HG02973 (cell line): Measurements from ENCODE around the gene GAS6.
"Not testable (repeated sequence)": the region's sequence is repeated elsewhere in the genome, so short reads cannot be mapped to it uniquely, and the experiment has no call there.

Source experiments
- ATAC-seq: cut with Tn5 transposase; IDR thresholded peaks from one replicate; pipeline ENCODE4 v1.9.1; 2021; ENCODE audit warnings: moderate library complexity; ENCODE audit not compliant: unreplicated experiment

GAS6 gene

DNA sequence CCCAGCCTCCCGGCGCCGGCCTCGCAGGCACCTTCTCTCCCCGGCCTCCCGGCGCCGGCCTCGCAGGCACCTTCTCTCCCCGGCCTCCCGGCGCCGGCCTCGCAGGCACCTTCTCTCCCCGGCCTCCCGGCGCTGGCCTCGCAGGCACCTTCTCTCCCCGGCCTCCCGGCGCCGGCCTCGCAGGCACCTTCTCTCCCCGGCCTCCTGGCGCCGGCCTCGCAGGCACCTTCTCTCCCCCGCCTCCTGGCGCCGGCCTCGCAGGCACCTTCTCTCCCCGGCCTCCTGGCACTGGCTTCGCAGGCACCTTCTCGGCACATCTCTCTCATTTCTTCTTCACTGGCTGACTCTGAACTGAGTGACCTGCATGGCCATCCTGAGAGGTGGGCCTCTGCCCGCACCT, 37.4 kb downstream of the GAS6 start:
- ATAC-seq, result not testable (repeated sequence)

DNA sequence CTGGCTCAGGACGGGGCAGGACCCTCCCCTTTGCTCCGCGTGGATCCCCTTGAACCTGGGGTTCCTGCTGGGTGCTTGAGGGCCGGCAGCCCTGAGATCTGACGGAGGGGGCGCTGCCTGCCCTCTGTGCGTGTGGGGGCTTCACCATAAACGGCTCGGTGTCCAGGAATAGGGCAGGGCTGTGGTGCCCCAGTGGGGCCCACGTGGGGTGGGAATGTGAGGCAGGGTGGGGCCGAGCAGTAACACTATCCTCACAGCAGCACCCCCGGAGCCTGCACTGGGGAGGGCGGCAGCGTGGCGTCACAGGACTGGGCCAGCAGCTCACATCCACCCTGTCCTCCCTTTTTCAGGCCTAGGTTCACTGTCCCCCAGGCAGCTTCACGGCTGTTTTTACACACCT, 38.0 kb downstream of the GAS6 start:
- ATAC-seq, result no peak

GRCh38 chr13:113823771-113824170, 40.1 kb downstream of the GAS6 start:
- ATAC-seq, result no peak

GRCh38 chr13:113822956-113823744, 40.7 kb downstream of the GAS6 start:
- ATAC-seq, result no peak

DNA sequence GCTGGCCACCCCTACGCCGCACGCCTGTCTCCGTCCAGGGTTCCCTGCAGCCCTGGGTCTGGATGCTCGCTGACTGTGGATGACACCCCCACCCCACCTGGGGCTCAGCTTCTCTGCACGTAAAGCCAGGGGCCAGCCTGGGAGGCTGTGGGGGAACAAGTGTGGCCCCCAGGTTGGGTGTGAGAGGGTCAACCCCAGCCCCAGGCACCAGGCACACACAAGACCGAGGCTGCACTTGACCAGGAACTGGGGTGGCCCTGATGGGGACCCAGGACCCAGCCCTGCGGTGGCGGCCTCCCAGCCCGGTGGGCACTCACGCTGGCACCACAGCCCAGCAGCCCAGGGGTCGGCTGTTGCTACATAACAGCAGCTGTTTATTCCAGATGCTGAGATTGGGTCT, 41.6 kb downstream of the GAS6 start:
- no peak for ATAC-seq

DNA sequence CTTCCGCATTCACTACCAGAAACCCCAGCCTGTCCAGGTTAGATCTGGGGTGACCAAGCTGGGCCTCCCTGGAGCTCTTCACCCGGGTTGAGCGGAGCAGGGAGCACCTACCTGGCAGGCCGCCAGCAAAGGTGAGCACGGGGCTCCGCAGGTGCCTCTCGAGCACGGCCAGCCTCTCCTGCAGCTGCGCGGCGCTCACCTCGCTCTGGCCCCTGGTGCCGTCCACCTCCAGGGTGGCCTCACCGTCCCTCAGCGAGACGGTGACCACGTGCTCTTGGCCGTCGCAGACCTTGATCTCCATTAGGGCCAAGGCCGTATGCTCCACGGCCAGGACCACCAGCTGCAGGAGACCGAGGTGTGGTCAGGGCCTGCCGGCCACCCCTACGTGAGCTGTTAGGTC, 42.0 kb downstream of the GAS6 start:
- ATAC-seq, result no peak

DNA sequence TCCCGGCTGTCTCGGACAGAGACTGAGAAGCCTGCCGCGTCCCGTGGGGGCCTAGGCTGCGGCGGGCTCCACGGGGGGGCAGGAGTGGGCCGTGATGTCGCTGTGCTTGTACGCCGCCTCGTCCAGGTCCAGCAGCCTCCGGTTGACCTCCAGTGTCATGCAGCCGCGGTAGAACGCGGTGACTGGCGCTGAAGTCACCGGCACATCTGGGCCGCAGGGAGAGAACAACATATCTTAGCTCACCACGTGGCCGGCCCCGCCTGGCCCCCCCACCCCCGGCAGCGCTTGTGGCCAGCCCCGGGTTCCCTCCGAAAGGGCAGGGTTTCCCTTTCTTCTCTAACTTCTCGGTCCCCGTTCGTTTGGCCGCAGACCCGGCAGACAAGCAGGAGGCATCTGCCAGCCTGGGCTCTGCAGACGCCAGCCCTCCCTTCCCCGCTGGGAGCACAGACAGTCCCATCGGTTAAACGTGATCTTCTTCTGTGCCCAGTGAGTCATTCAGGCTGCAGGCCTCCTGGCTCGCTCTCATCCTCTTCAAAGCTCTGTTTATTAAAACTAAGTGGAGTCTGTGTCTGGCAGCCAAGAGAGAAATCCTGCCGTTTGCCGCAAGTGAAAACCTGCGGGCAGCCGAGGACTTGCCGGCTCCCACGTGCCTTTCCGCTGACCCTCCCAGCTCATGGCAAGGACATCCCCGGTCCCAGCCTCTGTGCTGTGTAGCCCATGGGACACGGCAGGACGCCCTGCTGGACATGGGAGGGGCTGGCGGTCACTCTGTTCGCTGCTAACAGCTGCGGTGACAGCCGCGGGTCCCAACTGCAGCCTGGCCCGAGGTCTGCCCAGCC, 42.8 kb downstream of the GAS6 start:
- no peak for ATAC-seq

DNA sequence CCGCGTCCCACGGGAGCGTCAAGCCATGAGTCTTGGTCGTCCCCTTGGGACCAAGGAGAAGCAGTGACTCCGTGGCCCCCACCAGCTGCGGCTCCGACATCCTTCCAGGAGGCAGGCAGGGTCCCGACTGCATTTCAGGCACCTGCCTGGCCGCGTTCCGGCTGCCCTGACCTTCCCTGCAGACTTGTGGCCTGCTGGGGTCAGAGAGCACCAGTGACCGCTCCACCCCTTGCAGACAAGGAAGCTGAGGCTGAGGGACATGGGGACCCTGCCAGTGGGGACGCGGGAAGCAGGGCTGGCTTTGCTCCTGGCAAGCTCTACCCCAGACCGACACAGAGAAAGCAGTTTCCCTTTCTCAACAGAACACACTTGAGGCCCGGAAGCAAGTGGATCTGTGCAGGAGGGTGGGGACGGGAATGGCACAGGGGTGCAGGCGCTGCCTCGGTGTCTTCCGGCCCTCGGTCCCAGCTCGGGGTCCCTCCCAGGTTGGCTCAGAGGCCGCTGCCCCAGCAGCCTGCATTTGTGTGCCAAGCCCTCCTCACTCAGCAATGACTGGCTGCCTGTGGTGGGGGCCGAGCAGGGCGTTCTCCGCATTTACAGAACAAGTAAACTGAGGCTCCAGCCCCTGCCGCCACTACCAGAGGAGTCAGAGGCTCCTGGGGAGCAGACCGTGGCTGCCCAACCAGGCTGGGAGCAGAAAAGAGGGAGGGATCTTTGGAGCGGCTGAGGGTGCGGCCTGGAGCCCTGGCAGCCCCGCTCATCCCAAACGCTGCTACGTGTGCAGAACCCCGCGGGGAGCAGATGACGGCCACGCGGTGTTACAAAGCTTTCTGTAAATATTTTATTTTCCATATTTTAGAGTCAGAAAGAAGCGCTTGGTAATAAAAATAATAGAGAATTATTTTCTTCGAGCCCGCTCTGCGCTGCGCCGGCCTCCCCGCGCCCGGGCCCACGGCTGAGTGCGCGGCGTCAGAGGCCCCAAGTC, 43.9 kb downstream of the GAS6 start:
- no peak for ATAC-seq

DNA sequence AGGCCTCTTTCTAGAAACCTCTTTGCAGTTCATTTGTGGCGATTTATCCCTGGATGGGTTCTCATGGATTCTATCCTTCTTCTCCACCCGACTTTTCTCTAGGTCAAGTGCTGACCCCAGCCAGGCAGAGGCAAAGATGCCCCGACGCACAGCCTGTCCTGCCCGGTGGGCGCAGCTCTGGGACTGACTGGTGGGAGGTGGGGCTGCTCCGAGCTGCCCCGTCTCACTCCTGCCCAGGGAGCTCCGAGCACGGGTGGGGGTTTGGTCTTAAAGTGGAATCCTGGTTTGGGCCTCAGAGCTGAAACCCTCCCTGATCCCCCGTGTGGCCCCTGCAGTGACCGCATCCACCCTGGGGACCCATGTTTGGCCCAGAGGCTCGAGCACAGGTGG, 44.5 kb downstream of the GAS6 start:
- no peak for ATAC-seq

GRCh38 chr13:113818700-113819295, 45.1 kb downstream of the GAS6 start:
- no peak for ATAC-seq

GRCh38 chr13:113817860-113818691, 45.8 kb downstream of the GAS6 start:
- no peak for ATAC-seq

GRCh38 chr13:113816946-113817859, 46.7 kb downstream of the GAS6 start:
- no peak for ATAC-seq

DNA sequence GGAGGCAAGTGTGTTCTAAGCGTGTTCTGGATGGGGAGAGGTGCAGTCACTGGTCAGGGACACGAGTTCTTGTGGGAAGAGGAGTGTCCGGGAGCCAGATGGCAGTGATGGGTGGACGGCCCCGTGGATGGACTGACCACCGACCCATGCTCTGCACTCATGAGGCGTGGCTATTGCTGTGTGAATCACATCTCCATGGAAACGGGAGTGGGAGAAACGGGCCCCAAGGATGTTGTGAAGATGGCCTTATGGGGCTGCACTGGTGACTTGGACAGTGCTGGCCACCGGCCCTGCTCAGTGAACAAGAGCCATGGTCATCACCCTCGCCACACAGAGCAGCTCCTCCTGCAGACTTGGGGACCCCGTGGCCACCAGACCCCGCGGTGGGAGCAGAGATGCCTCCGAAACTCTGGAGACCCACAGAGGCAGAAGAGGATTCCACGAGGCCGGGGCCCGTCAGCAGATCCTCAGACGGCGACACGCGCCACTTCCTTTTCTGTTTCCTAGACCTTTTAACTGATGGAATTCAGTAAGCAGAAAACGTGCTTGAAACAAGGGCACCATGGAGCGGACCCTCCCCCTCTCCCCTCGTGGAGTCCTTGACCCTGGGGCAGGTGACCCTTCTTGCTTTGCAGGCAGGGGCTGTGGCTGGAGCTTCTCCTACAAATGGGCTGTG, 47.5 kb downstream of the GAS6 start:
- ATAC-seq, result no peak

GRCh38 chr13:113815151-113816058, 48.5 kb downstream of the GAS6 start:
- no peak for ATAC-seq

- ATAC-seq, result no peak
Observed at GRCh38 chr13:113814435-113814821, 49.4 kb downstream of the GAS6 start.

DNA sequence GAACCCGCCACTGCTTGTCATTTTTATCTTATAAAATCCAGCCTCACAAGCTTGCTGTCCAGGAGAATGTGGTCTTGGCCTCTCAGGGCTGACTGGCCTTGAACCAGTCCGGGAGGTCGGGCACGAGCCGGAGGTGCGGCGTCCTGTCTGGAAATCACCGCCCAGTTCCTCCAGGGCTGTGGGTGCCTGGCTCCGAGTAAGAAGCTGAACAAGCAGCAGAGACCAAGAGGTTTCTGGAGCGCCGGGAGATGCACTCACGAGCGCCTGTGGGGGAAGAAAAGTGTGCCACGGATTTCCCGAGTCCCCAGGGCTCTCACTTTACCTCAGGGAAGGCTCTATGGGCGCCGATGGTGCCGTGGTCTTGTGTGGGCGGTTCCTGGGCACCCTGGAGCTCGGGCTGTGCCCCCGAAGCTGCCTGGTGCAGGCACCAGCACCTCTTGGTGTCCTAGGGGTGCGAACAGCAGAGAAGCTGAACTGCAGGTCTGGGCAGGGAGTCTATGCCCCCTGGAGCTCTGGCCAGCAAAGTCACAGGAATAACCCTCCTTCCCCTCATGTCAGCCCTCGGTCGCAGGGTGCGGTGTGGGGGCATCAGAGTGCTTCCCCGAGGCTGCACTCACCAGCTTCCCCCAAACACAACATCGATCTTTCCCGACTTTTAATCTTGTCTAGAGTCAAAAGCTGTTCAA, 50.0 kb downstream of the GAS6 start:
- ATAC-seq, result no peak
